GM19467 (cell line): ENCODE results near the gene IFITM5.

ENCODE experiments used
- ATAC-seq: cut with Tn5 transposase; IDR thresholded peaks from one replicate; pipeline ENCODE4 v1.9.1; 2021; ENCODE audit warnings: mild to moderate bottlenecking, moderate library complexity; ENCODE audit not compliant: unreplicated experiment

Gene IFITM5

DNA sequence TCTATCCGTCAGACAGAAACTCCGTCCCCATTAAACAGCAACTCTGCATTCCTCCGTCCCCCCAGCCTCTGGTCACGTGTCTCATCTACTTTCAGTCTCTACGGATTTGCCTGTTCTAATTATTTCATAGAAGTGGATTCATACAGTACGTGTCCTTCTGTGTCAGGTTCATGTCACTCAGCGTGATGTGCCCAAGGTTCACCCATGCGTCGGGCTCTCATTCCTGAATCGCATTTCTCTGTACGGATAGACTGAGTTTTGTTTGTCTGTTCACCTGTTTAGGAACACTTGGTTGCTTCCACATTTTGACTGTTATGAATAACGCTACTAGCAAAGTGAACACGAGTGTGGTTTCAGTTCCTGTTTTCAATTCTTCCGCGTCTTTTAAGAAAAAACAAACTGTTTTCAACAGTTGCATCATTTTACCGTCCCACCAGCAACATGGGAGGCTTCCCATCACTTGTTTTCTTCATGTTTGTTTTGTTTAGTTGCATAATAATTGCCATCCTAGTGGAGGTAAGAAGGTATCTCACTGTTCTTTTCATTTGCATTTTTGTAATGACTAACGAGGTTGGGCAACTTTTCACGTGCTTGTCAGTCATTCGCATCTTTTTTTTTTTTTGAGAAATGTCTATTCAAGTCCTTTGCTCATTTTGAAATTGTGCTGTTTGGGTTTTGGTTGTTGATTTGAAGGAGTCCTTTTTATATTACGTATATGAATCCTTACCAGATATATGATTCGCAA is 30.0 kb downstream of the IFITM5 start:
- peak; percentile 60 for ATAC-seq

DNA sequence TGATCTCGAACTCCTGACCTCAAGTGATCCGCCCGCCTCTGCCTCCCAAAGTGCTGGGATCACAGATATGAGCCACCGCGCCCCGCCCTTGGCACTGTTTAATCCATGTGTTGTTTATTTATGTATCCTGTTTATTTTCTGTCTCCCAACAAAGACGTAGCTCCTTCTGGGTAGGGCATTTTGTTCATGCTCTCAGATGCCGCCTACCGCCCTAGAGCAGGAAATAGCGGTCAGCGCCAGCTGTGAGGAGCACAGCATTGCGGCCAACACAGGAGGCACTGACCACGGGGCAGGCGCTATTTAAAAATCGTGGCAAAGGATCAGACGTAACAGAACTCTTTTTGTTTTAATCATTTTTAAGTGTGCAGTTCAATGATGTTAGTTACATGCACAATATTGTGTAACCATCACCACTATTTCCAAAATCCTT is 30.6 kb downstream of the IFITM5 start:
- peak; percentile 46 for ATAC-seq

DNA sequence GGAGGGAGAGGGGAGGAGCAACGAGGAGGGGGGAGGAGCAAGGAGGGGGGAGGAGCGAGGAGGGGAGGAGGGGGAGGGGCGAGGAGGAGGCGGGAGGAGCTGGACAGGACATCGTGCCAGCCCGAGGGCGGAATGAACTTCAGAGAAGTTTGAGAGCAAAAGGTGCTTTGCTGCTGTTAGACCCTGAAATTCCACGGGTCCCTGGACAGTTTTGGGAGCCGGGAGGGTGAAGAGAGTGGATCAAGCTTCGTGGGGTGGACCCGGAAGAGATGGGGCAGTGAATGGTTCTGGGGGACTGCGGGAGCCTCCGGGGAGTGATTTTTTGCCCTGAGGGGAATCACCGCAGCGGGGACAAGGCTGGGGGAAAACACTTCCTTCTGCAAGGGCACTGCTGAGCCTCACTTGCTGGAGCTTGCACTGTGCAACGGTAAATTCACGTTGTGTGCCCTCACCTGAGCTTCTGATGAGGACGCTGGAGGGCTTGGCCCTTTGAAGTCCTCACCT is 31.8 kb downstream of the IFITM5 start:
- ATAC-seq = no peak

DNA sequence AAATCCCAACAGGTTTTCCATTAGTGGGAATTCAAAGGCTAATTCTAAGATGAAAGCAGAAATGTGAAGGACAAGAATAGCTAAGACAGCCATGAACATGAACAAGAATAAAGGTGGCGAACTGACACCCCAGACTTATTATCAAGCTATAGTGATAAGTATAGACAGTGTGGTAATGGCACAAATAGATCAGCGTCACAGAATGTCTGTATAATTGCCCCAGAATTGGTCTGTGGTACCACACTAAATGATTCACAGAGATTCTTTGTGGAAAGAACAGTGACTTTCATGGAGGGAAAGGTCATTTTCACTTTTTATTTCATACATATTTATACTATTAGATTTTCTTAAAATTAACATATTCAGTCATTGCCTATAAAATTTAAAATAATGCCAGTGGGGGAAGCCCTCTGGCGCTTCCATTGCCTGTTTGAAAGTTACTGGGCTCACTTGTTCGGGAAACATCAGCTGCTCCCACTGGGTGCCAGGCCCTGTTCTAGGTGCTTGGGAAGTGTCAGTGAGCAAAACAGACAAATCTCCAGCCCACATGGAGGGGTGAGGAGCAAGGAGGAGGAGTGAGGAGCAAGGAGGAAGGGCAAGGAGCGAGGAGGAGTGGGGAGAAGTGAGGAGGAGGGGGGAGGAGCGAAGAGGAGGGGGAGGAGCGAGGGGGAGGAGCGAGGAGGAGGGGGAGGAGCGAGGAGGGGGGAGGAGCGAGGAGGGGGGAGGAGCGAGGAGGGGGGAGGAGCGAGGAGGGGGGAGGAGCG is 32.5 kb downstream of the IFITM5 start:
- ATAC-seq = no peak

DNA sequence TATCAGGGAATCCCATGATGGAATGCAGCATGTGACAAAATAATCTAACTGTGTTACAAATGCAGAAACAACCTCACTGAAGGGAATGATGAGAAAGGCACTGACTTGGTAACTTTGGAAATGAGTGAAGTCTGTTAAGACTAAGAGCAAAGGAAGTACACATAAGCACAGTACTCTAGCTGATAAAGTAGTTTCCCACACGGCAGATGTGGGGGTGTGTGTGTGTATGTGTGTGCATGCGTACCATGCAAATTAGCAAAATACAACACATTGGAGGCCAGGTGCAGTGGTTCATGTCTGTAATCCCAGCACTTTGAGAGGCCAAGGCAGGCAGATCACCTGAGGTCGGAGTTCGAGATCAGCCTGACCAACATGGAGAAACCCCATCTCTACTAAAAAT is 37.7 kb downstream of the IFITM5 start:
- ATAC-seq = no peak

DNA sequence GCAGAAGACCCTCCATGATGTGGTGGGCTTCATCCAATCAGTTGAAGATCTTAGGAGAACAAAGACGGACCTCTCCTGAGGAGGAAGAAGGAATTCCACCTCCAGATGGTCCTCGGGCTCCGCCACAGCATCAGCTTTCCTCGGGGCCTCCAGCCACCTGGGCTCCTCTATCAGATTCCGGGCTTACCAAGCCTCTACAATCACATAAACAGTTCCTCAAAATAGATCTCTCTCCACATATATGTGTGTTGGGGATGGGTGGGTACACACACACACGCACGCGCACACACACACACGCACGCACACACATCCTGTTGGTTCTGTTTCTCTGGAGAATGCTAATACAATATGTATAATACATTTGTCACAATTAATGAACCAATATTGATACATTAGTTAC is 39.9 kb downstream of the IFITM5 start:
- ATAC-seq = no peak

DNA sequence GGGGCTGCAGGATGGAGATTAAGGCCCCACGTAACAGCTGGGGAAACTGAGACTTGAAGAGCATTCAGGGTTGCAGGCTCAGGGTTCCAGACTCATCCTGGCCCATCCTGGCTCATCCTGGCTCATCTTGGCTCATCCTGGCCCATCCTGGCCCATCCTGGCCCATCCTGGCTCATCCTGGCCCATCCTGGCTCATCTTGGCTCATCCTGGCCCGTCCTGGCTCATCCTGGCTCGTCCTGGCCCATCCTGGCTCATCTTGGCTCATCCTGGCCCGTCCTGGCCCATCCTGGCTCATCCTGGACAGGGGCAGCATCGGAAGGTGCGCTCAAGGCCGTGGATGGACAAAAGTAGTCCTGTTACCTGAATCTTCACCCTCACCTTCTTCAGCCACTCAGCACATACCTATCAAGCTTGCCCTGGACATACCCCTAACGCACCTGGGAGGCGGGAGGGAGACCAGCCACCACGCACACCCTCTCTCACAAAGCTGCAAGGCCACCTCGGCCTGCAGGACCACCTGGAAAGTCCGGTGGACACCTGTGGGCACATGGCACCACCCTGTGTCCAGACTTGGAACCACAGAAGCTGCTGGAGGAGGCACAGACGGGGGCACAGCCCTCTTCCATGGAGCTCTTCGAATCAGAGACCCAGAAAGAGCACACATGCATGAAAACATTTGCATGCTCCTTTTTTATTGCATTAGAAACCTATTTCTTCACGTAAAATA is 41.4 kb downstream of the IFITM5 start:
- ATAC-seq = no peak

DNA sequence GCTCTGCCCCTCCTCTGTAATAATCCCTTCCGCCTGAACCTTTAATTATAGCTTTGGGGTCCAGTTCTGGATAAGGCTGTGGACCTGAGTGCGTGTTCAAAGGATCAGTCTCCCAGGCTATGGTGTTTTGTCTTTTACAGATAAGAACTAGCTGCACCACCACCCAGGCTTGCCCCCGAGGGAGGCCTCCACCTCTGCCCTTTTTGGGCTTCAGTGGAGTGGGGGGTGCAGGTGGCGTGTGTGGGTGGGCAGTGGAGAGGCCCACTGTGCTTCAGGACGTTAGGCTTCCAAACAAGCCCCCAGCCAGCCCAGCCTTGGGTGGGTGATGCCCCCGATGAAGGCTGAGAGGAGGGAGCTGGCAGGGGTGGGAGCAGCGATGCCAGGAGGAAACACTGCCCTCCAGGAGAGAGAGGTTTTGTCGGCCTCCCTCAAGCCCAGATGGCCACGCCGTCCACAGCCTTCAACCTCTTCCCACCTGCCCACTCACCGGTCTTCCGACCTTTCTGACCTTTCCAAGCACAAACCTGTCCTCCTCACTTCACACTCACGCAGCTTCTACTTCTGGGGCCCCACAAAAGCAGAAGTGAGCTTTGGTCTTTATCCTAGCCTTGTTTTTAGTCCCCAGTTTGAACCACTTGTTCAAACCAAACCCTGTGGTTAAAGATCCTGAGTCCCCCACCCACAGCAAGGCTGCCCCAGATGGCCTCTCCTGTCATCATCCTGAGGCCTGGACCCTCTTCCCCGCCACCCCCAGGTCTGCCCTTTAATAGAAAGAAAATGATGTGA is 42.2 kb downstream of the IFITM5 start:
- ATAC-seq = no peak

DNA sequence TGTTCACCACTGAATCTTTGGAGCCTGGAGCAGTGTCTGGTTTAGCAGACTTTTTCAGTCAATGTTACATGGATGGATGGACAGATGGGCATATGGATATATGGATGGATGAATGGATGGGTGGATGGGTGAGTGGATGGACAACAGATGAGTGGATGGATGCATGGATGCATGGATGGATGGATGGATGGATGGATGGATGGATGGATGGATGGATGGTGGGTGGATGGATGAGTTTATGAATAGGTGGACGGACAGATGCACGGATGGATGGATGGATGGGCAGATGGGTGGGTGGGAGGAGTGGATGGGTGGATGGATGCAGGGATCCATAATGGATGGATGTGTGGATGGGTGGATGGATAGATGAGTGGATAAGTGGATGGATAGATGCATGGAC is 43.5 kb downstream of the IFITM5 start:
- no peak for ATAC-seq

DNA sequence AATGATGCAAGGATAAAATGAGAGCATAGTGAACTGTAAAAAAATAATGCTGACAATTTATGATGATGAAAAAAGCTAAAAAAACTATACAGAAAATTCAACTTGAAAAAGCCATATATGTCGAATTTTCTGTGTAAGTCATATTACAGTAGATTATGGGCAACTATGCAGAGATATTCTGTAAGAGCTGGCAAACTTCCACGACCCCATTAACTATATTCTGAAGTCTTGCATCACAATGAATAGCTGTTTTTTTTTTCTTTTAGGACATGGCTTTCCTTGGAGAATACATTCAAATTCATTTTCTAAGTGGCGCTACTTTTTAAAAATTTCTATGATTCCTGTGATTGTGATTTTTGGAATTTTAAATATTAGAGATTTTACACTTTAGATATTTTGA is 44.1 kb downstream of the IFITM5 start:
- ATAC-seq = no peak

DNA sequence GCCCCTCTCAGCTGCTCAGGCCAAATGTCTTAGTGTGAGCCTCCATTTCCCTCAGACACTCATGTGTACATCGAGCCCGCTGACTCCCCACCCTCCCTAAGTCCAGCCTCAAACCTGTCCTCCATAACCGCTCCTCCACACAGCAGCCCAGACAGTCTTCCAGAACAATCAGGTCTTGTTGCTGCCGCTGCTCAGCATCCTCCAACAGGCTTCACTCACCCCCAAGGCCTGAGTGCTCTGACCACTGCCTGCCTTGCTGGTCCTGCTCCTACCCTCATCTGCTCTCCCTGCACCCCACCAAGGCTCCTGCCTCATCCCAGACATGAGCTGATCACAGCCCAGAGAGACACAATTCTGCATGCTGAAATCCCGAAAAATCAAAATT is 45.4 kb downstream of the IFITM5 start:
- ATAC-seq = no peak

DNA sequence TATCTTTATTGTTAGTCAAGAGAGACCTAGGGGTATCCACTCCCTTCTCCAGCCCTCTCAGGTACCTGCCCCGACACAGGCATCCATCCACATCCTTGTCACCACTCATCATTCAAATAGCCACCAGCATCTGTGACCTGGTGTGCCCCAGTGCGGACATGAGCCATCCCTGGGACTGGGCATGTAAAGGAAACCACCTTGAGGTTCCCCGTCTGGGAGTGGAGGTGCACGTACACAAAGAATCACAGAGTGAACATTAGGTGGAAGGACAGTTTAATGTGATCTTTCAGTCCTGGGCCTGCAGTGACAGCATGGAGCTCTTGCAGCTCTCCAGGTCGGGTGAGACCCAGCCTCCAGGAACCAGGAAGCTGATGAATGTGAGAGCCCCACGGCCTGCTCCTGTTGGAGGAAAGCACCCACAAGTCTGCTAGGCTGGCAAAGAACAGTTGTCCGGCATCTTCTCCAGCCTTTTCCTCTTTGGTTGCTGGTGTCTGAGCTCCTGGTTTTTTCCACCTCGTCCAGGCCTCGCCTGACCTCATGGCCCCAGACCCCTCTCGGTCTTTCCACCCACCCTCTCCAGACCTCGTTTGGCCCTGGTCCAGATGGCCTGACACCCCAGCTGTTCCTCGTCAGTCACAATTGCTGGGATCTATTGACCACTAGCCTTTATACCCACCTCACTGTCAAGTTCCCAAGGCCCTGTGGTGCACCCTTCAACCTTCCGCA is 46.0 kb downstream of the IFITM5 start:
- no peak for ATAC-seq

DNA sequence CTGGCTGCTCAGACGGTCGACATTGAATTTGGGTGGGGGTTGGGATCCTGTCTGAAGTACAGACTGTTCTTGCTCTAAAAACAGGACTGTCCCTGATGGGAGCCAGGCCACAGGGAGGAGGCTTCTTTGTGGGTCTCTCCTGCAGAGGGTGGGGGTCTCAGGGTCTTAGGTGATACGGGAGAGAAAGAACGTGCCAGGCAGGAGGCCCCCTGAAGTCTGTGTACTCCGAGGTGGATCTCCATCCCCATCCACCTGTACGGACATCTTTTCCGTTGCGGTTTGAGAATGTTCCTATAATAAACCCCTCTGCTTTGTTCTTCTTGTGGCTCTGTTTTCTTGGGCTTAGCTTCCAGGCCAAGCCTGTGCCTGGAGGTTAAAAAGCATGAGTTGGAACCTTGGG is 46.7 kb downstream of the IFITM5 start:
- no peak for ATAC-seq

DNA sequence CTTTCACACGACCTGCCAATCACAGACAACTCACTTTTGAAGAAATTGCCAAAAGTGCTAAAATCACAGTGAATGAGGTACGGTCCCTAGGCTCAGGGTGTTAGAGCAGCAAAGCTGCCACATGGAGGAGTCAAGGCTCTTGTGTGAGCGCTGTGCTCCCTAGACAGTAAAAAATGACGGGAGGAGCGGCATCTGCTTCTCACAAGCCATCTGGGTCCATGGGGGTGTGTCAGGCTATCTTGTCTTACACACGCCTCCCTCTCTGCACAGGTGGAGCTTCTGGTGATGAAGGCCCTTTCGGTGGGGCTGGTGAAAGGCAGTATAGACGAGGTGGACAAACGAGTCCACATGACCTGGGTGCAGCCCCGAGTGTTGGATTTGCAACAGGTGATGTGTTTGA is 47.8 kb downstream of the IFITM5 start:
- ATAC-seq = no peak

DNA sequence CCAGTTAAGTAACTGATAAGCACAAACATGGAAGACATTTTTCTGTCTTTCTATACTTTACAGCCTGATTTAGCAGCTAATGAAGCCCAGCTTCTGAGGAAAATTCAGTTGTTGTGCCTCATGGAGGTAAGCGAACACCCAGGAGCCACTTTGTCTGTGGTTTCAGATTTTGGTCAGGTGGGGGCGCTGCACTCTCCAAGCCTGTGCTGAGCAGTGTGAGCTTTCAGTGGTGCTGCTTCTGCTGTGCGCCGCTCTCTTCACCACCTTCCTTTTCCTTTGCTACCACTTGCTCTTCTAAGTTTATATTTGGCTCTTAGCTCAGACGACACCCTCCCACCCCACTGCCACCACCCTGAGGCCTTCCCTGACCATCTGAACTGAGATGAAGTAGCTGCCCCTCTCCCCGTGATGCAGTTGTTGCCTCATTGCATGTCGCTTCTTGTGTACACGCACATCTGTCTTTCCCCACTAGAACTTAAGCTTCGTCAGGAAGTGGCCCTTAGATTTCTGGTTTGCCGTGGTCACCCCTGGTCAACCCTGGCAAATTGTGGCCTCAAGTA is 48.5 kb downstream of the IFITM5 start:
- ATAC-seq = no peak

DNA sequence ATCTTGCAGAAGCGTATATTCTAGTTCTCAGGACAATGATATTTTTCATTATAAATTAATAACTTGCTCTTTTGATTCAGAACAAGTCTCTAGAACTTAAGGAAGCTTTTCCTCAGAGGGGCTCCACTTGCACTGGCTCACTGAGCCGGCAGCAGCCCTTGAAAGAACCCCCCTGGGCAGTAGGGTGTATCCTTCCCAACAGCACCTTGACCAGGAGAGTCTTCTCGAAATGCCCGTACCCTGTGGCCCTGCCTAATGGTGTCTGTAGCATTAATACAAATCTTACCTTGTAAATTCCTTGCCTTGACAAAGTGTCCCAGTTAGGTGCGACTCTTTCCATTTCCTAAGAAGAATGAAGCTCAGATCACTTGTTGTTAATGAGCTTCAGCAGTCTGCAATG is 49.1 kb downstream of the IFITM5 start:
- no peak for ATAC-seq

DNA sequence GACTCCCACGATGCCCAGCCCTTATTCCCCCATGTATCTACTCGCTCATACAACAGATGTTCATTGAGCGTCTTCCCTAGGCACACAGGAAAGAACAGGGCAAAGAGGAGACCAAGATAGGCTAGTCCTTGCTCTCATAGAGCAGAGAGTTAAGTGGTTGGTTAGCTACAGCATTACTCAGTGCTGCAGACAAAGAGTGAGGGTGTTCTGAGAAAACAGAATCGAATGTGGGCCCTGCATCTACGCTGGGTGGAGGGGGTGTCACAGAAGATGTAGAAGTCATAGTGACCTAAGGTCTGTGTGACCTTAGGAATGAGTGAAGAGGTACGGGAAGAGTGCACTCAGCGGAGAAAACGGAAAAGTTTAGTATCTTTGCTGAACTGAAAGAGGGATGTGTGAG is 50.3 kb downstream of the IFITM5 start:
- no peak for ATAC-seq
